ENCODE data around the gene TANC1.

Gene TANC1

DNA sequence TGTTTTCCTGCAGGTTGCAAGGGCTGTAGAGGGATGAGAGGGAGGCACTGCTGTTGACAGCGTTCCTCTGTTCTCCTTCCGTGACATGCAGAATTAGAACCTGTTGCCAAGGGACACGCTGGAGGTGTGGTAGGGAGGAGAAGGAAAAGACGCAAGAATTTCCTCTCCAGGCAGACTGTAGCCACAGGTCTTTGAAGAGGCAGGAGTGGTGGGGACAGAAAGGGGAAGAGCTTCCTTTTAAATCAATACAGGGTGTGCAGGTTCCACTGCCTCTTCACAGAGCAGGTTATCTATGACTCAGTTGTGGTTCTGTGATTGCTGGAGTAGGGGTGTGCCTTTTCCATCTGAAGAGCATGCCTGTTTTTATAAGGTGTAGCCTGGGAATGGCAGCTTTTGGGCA is 185.0 kb downstream of the TANC1 start:
- TF ChIP-seq TAF1 (IDR thresholded peaks at IDR 0.05; ENCODE audit: borderline replicate concordance, insufficient read depth, low read length) (no peak), SIN3A (IDR thresholded peaks at IDR 0.05; ENCODE audit: borderline replicate concordance, insufficient read depth, low read length) (no peak), POLR2AphosphoS5 (IDR thresholded peaks at IDR 0.05; ENCODE audit: low read depth, low read length) (no peak), FOXP2 (optimal IDR thresholded peaks at IDR 0.05; ENCODE audit: borderline replicate concordance, extremely low read depth, extremely low read length, insufficient read depth) (no peak)
- TF ChIP-seq, protein P1, sequence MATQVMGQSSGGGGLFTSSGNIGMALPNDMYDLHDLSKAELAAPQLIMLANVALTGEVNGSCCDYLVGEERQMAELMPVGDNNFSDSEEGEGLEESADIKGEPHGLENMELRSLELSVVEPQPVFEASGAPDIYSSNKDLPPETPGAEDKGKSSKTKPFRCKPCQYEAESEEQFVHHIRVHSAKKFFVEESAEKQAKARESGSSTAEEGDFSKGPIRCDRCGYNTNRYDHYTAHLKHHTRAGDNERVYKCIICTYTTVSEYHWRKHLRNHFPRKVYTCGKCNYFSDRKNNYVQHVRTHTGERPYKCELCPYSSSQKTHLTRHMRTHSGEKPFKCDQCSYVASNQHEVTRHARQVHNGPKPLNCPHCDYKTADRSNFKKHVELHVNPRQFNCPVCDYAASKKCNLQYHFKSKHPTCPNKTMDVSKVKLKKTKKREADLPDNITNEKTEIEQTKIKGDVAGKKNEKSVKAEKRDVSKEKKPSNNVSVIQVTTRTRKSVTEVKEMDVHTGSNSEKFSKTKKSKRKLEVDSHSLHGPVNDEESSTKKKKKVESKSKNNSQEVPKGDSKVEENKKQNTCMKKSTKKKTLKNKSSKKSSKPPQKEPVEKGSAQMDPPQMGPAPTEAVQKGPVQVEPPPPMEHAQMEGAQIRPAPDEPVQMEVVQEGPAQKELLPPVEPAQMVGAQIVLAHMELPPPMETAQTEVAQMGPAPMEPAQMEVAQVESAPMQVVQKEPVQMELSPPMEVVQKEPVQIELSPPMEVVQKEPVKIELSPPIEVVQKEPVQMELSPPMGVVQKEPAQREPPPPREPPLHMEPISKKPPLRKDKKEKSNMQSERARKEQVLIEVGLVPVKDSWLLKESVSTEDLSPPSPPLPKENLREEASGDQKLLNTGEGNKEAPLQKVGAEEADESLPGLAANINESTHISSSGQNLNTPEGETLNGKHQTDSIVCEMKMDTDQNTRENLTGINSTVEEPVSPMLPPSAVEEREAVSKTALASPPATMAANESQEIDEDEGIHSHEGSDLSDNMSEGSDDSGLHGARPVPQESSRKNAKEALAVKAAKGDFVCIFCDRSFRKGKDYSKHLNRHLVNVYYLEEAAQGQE (IDR thresholded peaks at IDR 0.05; ENCODE audit: insufficient read depth in 1 of 2, low read depth in 2 of 2, low read length in 2 of 2) = no peak

DNA sequence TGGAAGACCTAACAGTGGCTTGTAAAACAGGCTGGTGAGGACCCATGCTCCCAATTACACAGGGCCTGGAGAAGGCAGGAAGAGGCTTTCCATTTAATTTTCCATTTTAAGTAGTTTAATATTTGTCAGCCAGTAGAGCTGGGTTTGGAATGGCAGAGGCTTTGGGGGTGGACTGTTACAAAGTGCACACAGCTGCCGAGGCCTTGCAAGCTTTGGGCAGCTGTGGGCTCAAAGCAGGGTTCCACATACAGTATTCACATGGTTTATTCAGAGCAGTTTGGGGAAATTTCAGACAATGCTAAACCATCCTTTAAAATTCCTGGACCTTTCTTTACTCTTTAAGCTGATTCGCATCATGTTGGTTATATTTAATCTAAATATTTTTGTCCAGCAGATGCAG is 185.5 kb downstream of the TANC1 start:
- TF ChIP-seq FOXP2 (optimal IDR thresholded peaks at IDR 0.05; ENCODE audit: borderline replicate concordance, extremely low read depth, extremely low read length, insufficient read depth) (no peak), POLR2AphosphoS5 (IDR thresholded peaks at IDR 0.05; ENCODE audit: low read depth, low read length) (no peak), SIN3A (IDR thresholded peaks at IDR 0.05; ENCODE audit: borderline replicate concordance, insufficient read depth, low read length) (no peak), TAF1 (IDR thresholded peaks at IDR 0.05; ENCODE audit: borderline replicate concordance, insufficient read depth, low read length) (no peak)
- TF ChIP-seq, protein P1 (IDR thresholded peaks at IDR 0.05; ENCODE audit: insufficient read depth in 1 of 2, low read depth in 2 of 2, low read length in 2 of 2) = no peak

DNA sequence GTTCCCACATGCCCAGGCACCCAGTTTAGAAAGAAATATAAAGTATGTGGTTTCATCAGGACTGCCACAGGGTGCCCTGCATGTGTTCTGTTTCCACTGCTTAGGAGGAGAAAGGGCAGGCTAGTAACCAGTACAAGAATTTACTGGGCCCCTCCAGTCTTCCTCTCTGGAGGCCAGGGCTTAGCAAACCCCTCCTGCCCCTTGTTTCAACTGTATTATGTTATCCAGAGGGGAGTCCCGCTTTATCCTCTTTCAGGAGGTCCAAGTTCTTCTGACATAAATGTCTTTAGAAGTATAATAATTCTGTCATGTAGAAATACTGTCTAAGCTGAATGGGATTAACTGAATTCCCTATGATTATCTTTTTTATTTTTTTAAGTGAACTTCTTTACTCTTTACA is 185.9 kb downstream of the TANC1 start:
- TF ChIP-seq FOXP2 (optimal IDR thresholded peaks at IDR 0.05; ENCODE audit: borderline replicate concordance, extremely low read depth, extremely low read length, insufficient read depth) = no peak
- no peak for TF ChIP-seq TAF1 (IDR thresholded peaks at IDR 0.05; ENCODE audit: borderline replicate concordance, insufficient read depth, low read length)
- no peak for TF ChIP-seq SIN3A (IDR thresholded peaks at IDR 0.05; ENCODE audit: borderline replicate concordance, insufficient read depth, low read length)

DNA sequence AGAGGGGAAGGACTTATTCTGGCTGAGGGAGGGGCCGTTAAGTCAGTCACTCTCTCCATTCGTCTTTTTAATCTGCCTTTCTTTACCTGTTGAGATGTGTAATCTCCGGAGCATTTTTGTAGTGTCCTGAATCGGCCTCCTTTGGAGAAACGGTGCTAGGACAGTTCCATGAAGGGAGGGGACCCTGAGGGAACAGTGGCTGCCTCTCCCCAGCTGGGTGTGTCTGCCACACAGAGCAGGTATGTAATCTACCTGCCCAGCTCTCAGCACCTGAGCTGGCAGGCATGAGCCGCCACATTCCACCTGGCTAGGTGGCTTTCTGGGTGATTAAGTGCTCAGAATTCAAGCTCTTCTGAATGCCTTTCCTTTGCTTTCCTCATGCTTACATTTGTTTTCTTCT is 186.9 kb downstream of the TANC1 start:
- TF ChIP-seq TAF1 (IDR thresholded peaks at IDR 0.05; ENCODE audit: borderline replicate concordance, insufficient read depth, low read length) = no peak

DNA sequence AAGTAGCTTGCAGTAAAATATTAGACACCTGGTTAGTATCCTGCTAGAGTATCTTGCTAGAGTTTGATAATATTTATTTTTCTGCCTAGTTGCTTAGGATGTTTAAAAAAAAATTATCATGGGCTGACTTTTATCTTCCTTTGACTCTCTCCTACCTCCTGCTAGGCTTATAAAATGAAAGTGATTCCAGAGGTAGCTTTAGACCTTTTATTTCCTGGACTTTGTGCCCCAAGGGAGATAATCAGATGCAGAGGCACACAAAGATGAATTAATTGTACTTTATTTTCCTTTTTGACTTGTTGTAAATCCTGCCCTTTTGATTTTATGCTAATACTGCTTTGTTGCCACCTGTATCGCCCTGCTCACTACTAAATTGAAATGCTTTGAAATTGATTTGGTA is 187.4 kb downstream of the TANC1 start:
- TF ChIP-seq, protein P1 (IDR thresholded peaks at IDR 0.05; ENCODE audit: insufficient read depth in 1 of 2, low read depth in 2 of 2, low read length in 2 of 2) = no peak
- no peak for TF ChIP-seq FOXP2 (optimal IDR thresholded peaks at IDR 0.05; ENCODE audit: borderline replicate concordance, extremely low read depth, extremely low read length, insufficient read depth)

DNA sequence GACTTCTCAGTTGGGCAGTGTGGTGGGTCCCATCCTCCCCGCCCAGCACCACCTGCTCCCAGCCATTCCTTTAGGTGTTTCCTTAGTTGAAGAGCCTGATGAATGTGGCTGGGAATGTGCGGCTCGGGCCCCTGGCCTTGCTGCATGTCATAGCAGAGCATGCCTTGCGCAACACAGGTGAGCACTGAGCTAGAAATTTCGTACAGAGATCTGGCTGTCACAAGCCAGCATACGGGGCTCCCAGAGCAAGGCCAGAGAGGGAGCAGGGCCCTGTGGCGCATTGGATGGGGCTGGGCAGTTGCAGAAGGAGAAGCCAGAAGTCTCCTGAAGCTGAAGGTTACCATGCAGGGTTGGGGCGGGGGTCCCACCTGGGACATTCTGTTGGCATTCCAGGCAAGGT is 188.4 kb downstream of the TANC1 start:
- TF ChIP-seq SIN3A (IDR thresholded peaks at IDR 0.05; ENCODE audit: borderline replicate concordance, insufficient read depth, low read length) (no peak), TAF1 (IDR thresholded peaks at IDR 0.05; ENCODE audit: borderline replicate concordance, insufficient read depth, low read length) (no peak), FOXP2 (optimal IDR thresholded peaks at IDR 0.05; ENCODE audit: borderline replicate concordance, extremely low read depth, extremely low read length, insufficient read depth) (no peak), POLR2AphosphoS5 (IDR thresholded peaks at IDR 0.05; ENCODE audit: low read depth, low read length) (no peak)
- TF ChIP-seq, protein P1 (IDR thresholded peaks at IDR 0.05; ENCODE audit: insufficient read depth in 1 of 2, low read depth in 2 of 2, low read length in 2 of 2) = no peak

Measured in PFSK-1 (cell line).